ENCODE data around the gene IKZF2. TPM values are rescaled to one million over a fixed set of nuclear protein-coding genes. Genes with fewer than 3 reads are reported as not detected.

The IKZF2 gene
- total and polyA plus RNA-seq, 4 donors = 1.3 to 51.4 (median 7.3) TPM

GRCh38 chr2:212968284-212969081, 182.9 kb downstream of the IKZF2 start:
- H3K9ac ChIP-seq (ENCODE audit: insufficient read depth in 1 of 2, low read length in 2 of 2) = no peak overlapping the region
- no peaks in the 10 kb centered on the region for H3K36me3 ChIP-seq (ENCODE audit: control insufficient read depth in 4 of 4, insufficient read depth in 4 of 4, low read length in 4 of 4)
- no peaks in the 10 kb centered on the region for H3K9me3 ChIP-seq (ENCODE audit: control insufficient read depth in 4 of 4, insufficient read depth in 3 of 4, low read length in 3 of 4)
- no peak overlapping the region for H3K4me3 ChIP-seq
- no peaks in the 10 kb centered on the region for H3K27me3 ChIP-seq (ENCODE audit: control insufficient read depth in 3 of 3, insufficient read depth in 3 of 3, low read length in 2 of 3)
- no peak for TF ChIP-seq CTCF (IDR thresholded peaks at IDR 0.05; ENCODE audit: control extremely low read depth, extremely low read depth)
- H3K4me1 ChIP-seq (ENCODE audit: control insufficient read depth in 5 of 5, insufficient read depth in 5 of 5, low read length in 5 of 5) = peaks cover 0 to 4% (median 0%) of the 10 kb centered on the region in 5 donors
- ATAC-seq (ENCODE audit: insufficient read depth, low FRiP score) (no peak), DNase-seq (no peak)
- WGBS, 2 donors = 83 to 91% methylated on average over 4 of the region's 4 CpGs
- no peak overlapping the region for H3K27ac ChIP-seq (ENCODE audit: low read depth in 1 of 2, low read length in 1 of 2)

- WGBS, 2 donors = 78 to 84% methylated on average over 1 of the region's 1 CpG
- DNase-seq (no peak), ATAC-seq (ENCODE audit: insufficient read depth, low FRiP score) (no peak)
- TF ChIP-seq CTCF (IDR thresholded peaks at IDR 0.05; ENCODE audit: control extremely low read depth, extremely low read depth) = no peak
- H3K4me1 ChIP-seq (ENCODE audit: control insufficient read depth in 5 of 5, insufficient read depth in 5 of 5, low read length in 5 of 5) = no peaks in the 10 kb centered on the region
- H3K9me3 ChIP-seq (ENCODE audit: control insufficient read depth in 4 of 4, insufficient read depth in 3 of 4, low read length in 3 of 4) = no peaks in the 10 kb centered on the region
- H3K9ac ChIP-seq (ENCODE audit: insufficient read depth in 1 of 2, low read length in 2 of 2) = no peak overlapping the region
- H3K27ac ChIP-seq (ENCODE audit: low read depth in 1 of 2, low read length in 1 of 2) = no peak overlapping the region
- H3K27me3 ChIP-seq (ENCODE audit: control insufficient read depth in 3 of 3, insufficient read depth in 3 of 3, low read length in 2 of 3) = no peaks in the 10 kb centered on the region
- no peak overlapping the region for H3K4me3 ChIP-seq
- no peaks in the 10 kb centered on the region for H3K36me3 ChIP-seq (ENCODE audit: control insufficient read depth in 4 of 4, insufficient read depth in 4 of 4, low read length in 4 of 4)
Observed at GRCh38 chr2:212966884-212967283, 184.5 kb downstream of the IKZF2 start.

GRCh38 chr2:212962691-212963090, 188.7 kb downstream of the IKZF2 start:
- peak in 1 of 3 donors; percentile 7 for DNase-seq
- 67 to 79% methylated on average over 1 of the region's 1 CpG for WGBS, 2 donors
- Histone ChIP-seq H3K4me3 (no peak overlapping the region), H3K36me3 (ENCODE audit: control insufficient read depth in 4 of 4, insufficient read depth in 4 of 4, low read length in 4 of 4) (no peaks in the 10 kb centered on the region), H3K9ac (ENCODE audit: insufficient read depth in 1 of 2, low read length in 2 of 2) (no peak overlapping the region), H3K27ac (ENCODE audit: low read depth in 1 of 2, low read length in 1 of 2) (no peak overlapping the region), H3K4me1 (ENCODE audit: control insufficient read depth in 5 of 5, insufficient read depth in 5 of 5, low read length in 5 of 5) (peaks cover 0 to 6% (median 0%) of the 10 kb centered on the region in 5 donors), H3K9me3 (ENCODE audit: control insufficient read depth in 4 of 4, insufficient read depth in 3 of 4, low read length in 3 of 4) (no peaks in the 10 kb centered on the region), H3K27me3 (ENCODE audit: control insufficient read depth in 3 of 3, insufficient read depth in 3 of 3, low read length in 2 of 3) (no peaks in the 10 kb centered on the region)
- no peak for TF ChIP-seq CTCF (IDR thresholded peaks at IDR 0.05; ENCODE audit: control extremely low read depth, extremely low read depth)
- ATAC-seq (ENCODE audit: insufficient read depth, low FRiP score) = no peak

Measured in lung (tissue), 12 donors.